Measurements from ENCODE around the gene CREB3L2.
"Not testable (repeated sequence)": the region's sequence is repeated elsewhere in the genome, so short reads cannot be mapped to it uniquely, and the experiment has no call there.

CREB3L2 gene

GRCh38 chr7:137928626-137929025 is 73.3 kb downstream of the CREB3L2 start:
- in situ Hi-C loops (cut with MboI; ENCODE audit: low sequenced_read_pairs, unreplicated experiment), result no loop called here
- no peak for DNase-seq (ENCODE audit: low spot score)
- TF ChIP-seq CTCF (IDR thresholded peaks at IDR 0.05; ENCODE audit: borderline replicate concordance, control extremely low read depth, extremely low read depth, insufficient read depth, missing control alignments), result no peak

GRCh38 chr7:137927386-137927785 is 74.5 kb downstream of the CREB3L2 start:
- in situ Hi-C loops (cut with MboI; ENCODE audit: low sequenced_read_pairs, unreplicated experiment), result no loop called here
- no peak for DNase-seq (ENCODE audit: low spot score)
- TF ChIP-seq CTCF (IDR thresholded peaks at IDR 0.05; ENCODE audit: borderline replicate concordance, control extremely low read depth, extremely low read depth, insufficient read depth, missing control alignments), result no peak

- in situ Hi-C loops (cut with MboI; ENCODE audit: low sequenced_read_pairs, unreplicated experiment); DNase-seq (ENCODE audit: low spot score): not testable (repeated sequence)
Measured at GRCh38 chr7:137926206-137926605, 75.7 kb downstream of the CREB3L2 start.

- in situ Hi-C loops (cut with MboI; ENCODE audit: low sequenced_read_pairs, unreplicated experiment), result no loop called here
- TF ChIP-seq CTCF (IDR thresholded peaks at IDR 0.05; ENCODE audit: borderline replicate concordance, control extremely low read depth, extremely low read depth, insufficient read depth, missing control alignments), result no peak
- DNase-seq (ENCODE audit: low spot score), result no peak
Measured at GRCh38 chr7:137925754-137926153, 76.1 kb downstream of the CREB3L2 start.

GRCh38 chr7:137925091-137925490 is 76.8 kb downstream of the CREB3L2 start:
- no peak for TF ChIP-seq CTCF (IDR thresholded peaks at IDR 0.05; ENCODE audit: borderline replicate concordance, control extremely low read depth, extremely low read depth, insufficient read depth, missing control alignments)
- no peak for DNase-seq (ENCODE audit: low spot score)
- in situ Hi-C loops (cut with MboI; ENCODE audit: low sequenced_read_pairs, unreplicated experiment), result no loop called here

- in situ Hi-C loops (cut with MboI; ENCODE audit: low sequenced_read_pairs, unreplicated experiment), result no loop called here
- TF ChIP-seq CTCF (IDR thresholded peaks at IDR 0.05; ENCODE audit: borderline replicate concordance, control extremely low read depth, extremely low read depth, insufficient read depth, missing control alignments), result no peak
- no peak for DNase-seq (ENCODE audit: low spot score)
Measured at GRCh38 chr7:137923380-137923779, 78.5 kb downstream of the CREB3L2 start.

GRCh38 chr7:137920637-137921399 is 81.1 kb downstream of the CREB3L2 start:
- TF ChIP-seq CTCF (IDR thresholded peaks at IDR 0.05; ENCODE audit: borderline replicate concordance, control extremely low read depth, extremely low read depth, insufficient read depth, missing control alignments), result no peak
- no peak for DNase-seq (ENCODE audit: low spot score)
- in situ Hi-C loops (cut with MboI; ENCODE audit: low sequenced_read_pairs, unreplicated experiment), result no loop called here

Data from GM13976 (cell line).